Activated CD8-positive, alpha-beta memory T cell treated with anti-CD3 and anti-CD28 coated beads for 1 hour (primary cell): ENCODE measurements around the gene GALNT4.

ENCODE experiments used
- DNase-seq, 2 donors: peaks; one replicate each; pipeline ENCODE4 v3.0.0-alpha.2; 2020; ENCODE audit warnings: low read depth in 1 of 2; ENCODE audit errors: extremely low read depth in 1 of 2

GALNT4 gene

GRCh38 chr12:89494411-89495231 is 30.0 kb downstream of the GALNT4 start:
- DNase-seq: no peak

- DNase-seq: no peak
Observed at GRCh38 chr12:89493670-89494302, 30.8 kb downstream of the GALNT4 start.

- DNase-seq: no peak
Observed at GRCh38 chr12:89492883-89493282, 31.7 kb downstream of the GALNT4 start.

GRCh38 chr12:89490922-89491321 is 33.7 kb downstream of the GALNT4 start:
- no peak for DNase-seq

- no peak for DNase-seq
Observed at GRCh38 chr12:89486264-89486663, 38.3 kb downstream of the GALNT4 start.

GRCh38 chr12:89484470-89484869 is 40.1 kb downstream of the GALNT4 start:
- no peak for DNase-seq

GRCh38 chr12:89481213-89481914 is 43.2 kb downstream of the GALNT4 start:
- no peak for DNase-seq

- no peak for DNase-seq
Observed at GRCh38 chr12:89479982-89480381, 44.6 kb downstream of the GALNT4 start.

- no peak for DNase-seq
Observed at GRCh38 chr12:89477633-89478279, 46.8 kb downstream of the GALNT4 start.

- DNase-seq: no peak
Observed at GRCh38 chr12:89476904-89477595, 47.5 kb downstream of the GALNT4 start.

GRCh38 chr12:89476232-89476631 is 48.4 kb downstream of the GALNT4 start:
- no peak for DNase-seq

GRCh38 chr12:89475203-89475990 is 49.2 kb downstream of the GALNT4 start:
- no peak for DNase-seq

- DNase-seq: no peak
Observed at GRCh38 chr12:89474615-89475014, 50.0 kb downstream of the GALNT4 start.
